NCI-H1694 treated with DMSO at 0.1 percent for 48 hours (cell line): ENCODE data around the gene CCR2.
"Not testable (repeated sequence)": the region's sequence is repeated elsewhere in the genome, so short reads cannot be mapped to it uniquely, and the experiment has no call there.

Experiments used
- DNase-seq: peaks from one replicate; lab custom pipeline; 2025; lab: John Stamatoyannopoulos, UW

CCR2 gene

GRCh38 chr3:46353647-46354410 lies at the start of gene CCR2:
TSS of gene CCR2 (plus strand) at chr3:46354111. CDS start at chr3:46357528, 3,417 bp downstream.
- no peak for DNase-seq

GRCh38 chr3:46304739-46305138 lies 49.2 kb upstream of the CCR2 start:
- no peak for DNase-seq

- no peak for DNase-seq
These were observed 40.9 kb upstream of the CCR2 start for GRCh38 chr3:46312991-46313390.

- no peak for DNase-seq
These were observed 39.4 kb upstream of the CCR2 start for GRCh38 chr3:46314517-46314916.

- DNase-seq = no peak
These were observed 37.7 kb upstream of the CCR2 start for GRCh38 chr3:46316206-46316605.

- DNase-seq = no peak
These were observed 35.5 kb upstream of the CCR2 start for GRCh38 chr3:46318207-46318927.

GRCh38 chr3:46321461-46322104 lies 32.3 kb upstream of the CCR2 start:
- no peak for DNase-seq

GRCh38 chr3:46324036-46324435 lies 29.9 kb upstream of the CCR2 start:
- no peak for DNase-seq

- no peak for DNase-seq
These were observed 28.1 kb upstream of the CCR2 start for GRCh38 chr3:46325645-46326300.

GRCh38 chr3:46330676-46331075 lies 23.2 kb upstream of the CCR2 start:
- DNase-seq = not testable (repeated sequence)

GRCh38 chr3:46334741-46335478 lies 19.0 kb upstream of the CCR2 start:
- no peak for DNase-seq

- no peak for DNase-seq
These were observed 18.4 kb upstream of the CCR2 start for GRCh38 chr3:46335541-46335940.

- DNase-seq = no peak
These were observed 16.0 kb upstream of the CCR2 start for GRCh38 chr3:46337911-46338310.

GRCh38 chr3:46338840-46339239 lies 15.1 kb upstream of the CCR2 start:
- no peak for DNase-seq

GRCh38 chr3:46344476-46344875 lies 9.4 kb upstream of the CCR2 start:
- no peak for DNase-seq

GRCh38 chr3:46348823-46349482 lies 5.0 kb upstream of the CCR2 start:
- no peak for DNase-seq

GRCh38 chr3:46349484-46350261 lies 4.2 kb upstream of the CCR2 start:
- no peak for DNase-seq

- DNase-seq = no peak
These were observed 3.7 kb upstream of the CCR2 start for GRCh38 chr3:46350262-46350565.

GRCh38 chr3:46351646-46352045 lies 2.3 kb upstream of the CCR2 start:
- no peak for DNase-seq

GRCh38 chr3:46353090-46353489 lies 821 bp upstream of the CCR2 start:
- no peak for DNase-seq

- DNase-seq = no peak
These were observed 567 bp downstream of the CCR2 start for GRCh38 chr3:46354478-46354877.
